OCI-M1 (cell line): ENCODE data around the gene TATDN2.

Experiments used
- DNase-seq: peaks from one replicate; lab custom pipeline; 2025; lab: John Stamatoyannopoulos, UW

TATDN2 gene

DNA sequence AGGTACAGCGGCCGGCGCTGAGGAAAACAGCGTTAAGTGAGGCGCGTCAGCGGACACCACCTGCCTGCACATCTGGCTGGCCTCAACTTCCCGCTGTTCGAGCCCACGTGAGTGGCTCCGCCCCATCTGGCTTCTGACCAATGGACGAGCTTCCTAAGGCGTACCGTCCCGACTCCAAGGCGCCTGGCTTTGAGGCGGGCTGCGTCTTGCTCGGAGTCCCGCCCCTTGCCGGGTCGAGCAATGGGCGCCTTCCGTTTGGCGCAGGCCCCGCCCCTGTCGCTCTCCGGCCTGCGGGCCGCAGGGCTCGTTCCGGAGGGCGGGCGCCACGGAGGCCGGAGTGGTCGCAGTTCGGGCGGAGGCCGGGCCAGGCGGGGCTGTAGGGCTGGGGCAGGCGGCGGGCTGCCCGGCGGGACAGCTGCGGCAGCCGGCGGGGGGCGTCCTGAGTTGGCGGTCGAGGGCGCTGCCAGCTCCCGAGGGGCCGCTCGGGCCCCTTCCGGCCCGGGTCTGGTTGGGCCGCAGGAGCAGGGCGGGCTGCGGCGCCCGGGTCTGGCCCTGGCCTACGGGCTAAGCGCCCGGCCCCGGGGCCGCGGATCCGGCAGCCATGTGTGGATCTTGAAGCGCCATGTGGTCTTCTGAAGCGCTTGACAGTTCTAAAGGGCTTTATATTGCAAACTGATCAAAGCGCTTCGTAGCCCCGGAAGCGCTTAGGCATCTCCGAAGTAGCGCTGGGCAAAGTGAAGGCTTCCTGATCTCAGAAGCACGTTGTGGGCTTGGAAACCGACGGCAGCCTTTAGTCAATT, at the start of gene TATDN2:
Gene TATDN2, plus strand, starts transcription at position 276 of the 800 bp plus-strand sequence. CDS start 742 bp downstream, outside the sequence.
- peak; percentile 99 for DNase-seq

- peak; percentile 78 for DNase-seq
These were observed 49.3 kb upstream of the TATDN2 start for GRCh38 chr3:10198761-10199649.

GRCh38 chr3:10204921-10205320, 43.3 kb upstream of the TATDN2 start:
- DNase-seq, result no peak

- no peak for DNase-seq
These were observed 42.7 kb upstream of the TATDN2 start for GRCh38 chr3:10205451-10206165.

GRCh38 chr3:10206166-10206511, 42.1 kb upstream of the TATDN2 start:
- DNase-seq, result no peak

DNA sequence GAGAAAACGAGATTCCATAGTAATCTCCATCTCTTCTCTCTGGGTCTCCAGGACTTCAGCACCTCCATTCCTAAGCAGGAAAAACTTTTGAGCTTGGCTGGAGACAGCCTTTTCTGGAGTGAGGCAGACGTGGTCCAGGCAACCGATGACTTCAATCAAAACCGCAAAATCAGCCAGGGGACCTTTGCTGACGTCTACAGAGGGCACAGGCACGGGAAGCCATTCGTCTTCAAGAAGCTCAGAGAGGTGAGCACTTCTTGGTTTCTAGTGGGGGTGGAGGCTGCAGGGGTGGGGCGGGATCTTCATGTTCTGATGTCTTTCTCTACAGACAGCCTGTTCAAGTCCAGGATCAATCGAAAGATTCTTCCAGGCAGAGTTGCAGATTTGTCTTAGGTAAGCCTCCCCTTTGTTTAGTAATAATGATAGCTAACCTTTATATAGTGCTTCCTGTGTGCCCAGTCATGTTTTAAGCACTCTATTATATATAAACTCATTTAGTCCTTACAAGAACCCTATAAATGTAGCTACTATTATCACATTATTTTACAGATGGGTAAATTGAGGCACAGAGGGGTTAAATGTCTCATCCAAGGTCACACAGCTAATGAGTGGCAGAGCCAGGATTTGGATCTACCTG, 35.0 kb upstream of the TATDN2 start:
- peak; percentile 15 for DNase-seq

GRCh38 chr3:10215578-10216368, 32.5 kb upstream of the TATDN2 start:
- no peak for DNase-seq

GRCh38 chr3:10217359-10217758, 30.9 kb upstream of the TATDN2 start:
- DNase-seq, result no peak

DNA sequence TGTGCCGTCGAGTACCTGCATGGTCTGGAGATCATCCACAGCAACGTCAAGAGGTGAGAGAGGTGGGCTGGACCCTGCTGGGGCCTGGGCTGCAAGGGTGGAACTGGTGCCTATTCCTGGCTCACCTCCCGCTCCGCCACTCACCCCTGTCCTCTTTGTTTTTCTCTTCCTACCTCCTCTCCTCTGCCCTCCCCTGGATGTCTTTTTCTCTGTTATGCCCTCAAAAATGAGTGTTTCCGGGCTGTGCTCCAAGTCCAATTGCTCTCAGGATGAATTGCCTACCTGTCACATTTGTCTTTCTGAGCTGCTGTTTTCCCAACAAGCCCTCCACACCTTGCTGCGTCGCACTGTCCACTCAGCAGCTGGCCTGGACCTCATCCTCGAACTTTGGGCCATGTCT, 28.5 kb upstream of the TATDN2 start:
- no peak for DNase-seq

GRCh38 chr3:10223676-10224639, 24.3 kb upstream of the TATDN2 start:
- peak; percentile 57 for DNase-seq

- DNase-seq, result peak; percentile 92
These were observed 23.2 kb upstream of the TATDN2 start for GRCh38 chr3:10224794-10225665.

DNA sequence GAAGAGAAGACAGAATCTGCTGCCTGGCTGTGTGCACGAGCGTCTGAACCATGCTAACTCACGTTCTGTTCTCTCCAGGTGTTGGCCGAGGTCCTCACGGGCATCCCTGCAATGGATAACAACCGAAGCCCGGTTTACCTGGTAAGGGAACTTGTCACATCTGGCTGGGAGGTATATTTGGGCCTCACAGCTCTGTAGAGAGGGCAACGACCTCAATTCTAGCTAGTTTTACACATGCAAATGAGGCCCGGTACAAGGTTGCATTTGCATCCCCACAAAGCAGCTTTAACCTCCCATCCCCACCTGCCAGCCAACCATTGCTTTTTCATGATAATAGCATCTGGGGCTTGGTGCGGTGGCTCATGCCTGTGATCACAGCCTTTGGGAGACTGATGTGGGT, 22.0 kb upstream of the TATDN2 start:
- no peak for DNase-seq

DNA sequence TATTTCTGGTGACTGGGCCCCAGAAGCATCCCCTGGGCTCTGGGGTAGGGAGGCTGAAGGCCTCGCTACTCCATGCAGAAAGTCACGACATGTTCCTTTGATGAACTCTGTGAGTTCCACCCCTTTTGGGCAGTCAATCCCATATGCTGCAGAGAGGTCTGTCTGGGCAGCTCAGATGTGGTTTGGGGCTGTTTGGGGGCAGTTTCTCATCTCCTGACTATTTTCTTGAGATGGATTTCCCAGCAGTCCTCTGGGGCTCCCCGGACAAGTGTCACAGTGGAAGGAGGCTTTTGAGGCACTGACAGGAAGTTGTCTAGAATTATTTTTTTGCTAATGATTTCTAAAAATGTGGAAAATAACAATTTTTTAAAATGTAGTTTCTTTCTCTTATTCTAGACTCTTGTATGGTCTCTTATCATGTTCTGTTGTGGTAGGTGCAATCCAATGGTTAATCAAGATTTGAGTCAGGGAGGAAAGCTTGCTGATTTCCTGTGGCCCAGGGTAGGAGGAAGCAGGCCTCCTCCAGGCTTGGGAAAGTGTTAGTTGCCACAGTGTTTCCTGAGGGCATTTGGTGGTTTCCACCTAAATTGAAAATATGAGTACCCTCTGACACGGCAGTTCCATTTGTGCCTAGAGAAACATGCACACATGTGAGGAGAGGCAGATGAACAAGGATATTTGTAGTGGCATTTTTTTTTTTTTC, 19.9 kb upstream of the TATDN2 start:
- peak; percentile 78 for DNase-seq

GRCh38 chr3:10229576-10229975, 18.7 kb upstream of the TATDN2 start:
- DNase-seq, result no peak

DNA sequence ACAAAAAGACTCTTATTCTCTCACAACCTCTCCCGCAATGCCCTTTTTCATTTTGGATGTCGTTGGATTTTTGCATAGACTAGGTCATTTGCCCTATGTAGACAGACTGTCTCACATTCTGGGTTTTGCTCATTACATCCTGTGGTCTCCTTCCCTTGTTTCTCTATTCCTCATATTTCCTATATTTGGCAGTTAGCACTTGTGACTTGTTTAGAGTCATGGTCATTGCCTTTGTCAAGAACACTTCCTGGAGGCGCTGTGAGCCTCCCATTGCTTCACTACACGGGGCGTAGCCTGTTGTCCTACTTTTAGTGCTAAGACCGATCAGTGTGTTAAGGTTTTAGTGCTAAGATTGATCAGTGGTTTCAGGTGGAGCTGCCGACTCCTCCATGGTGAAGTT, 16.1 kb upstream of the TATDN2 start:
- no peak for DNase-seq

DNA sequence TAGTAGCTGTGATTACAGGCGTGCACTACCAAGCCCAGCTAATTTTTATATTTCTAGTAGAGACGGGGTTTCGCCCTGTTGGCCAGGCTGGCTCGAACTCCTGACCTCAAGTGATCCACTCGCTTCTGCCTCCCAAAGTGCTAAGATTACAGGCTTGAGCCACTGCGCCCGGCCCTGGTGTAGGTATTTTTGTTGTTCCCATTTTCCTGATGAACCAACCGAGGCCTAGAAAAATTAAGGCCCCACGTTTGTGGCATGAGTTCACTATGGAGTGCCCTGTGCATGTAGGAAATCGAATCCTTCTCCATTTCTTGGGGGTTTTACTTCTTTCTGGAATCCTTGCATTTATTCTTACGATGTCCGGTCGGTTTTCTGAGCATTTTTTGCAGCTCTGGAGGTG, 14.3 kb upstream of the TATDN2 start:
- no peak for DNase-seq

DNA sequence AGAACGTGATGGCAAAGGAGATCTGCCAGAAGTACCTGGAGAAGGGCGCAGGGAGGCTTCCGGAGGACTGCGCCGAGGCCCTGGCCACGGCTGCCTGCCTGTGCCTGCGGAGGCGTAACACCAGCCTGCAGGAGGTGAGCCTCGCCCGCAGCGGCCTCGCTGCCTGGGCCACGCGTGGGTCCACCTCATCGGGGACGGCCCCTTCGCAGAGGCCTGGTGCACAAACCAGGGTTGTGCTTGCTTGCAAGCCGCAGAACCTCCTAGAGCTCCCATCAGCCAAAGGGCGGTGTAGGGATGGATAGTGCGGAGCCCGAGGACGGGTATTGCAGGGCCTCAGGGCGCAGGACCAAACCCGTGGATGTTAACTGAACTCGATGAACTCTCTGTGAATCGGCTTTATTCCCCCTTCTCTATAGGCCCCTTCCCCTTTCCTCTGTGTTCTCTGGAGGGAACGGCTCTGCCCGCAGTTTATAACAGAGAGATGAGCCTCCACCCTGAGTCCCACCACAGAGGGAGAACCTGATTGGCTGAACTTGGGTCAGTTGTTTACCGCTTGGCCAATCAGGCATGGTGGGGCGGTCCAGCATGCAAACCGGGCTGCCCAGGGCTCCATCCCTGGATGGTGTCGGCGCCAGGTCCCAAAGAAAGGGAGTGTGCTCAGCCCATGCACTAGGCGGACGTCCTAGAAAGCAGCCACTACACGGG, 13.6 kb upstream of the TATDN2 start:
- peak; percentile 43 for DNase-seq

GRCh38 chr3:10235551-10235950, 12.7 kb upstream of the TATDN2 start:
- DNase-seq, result no peak
